Ishikawa (cell line): ENCODE measurements around the gene FGF18.

ENCODE experiments used
- CEBPB ChIP-seq: IDR thresholded peaks from 2 replicates; pipeline ENCODE4 v1.6.1; 2012
- CREB1 ChIP-seq: IDR thresholded peaks from 2 replicates; pipeline ENCODE4 v1.6.1; 2012; ENCODE audit warnings: low read depth
- EGR1 ChIP-seq: IDR thresholded peaks from 2 replicates; pipeline ENCODE4 v1.6.1; 2012
- EP300 ChIP-seq: IDR thresholded peaks from 2 replicates; pipeline ENCODE4 v1.6.1; 2012; ENCODE audit warnings: borderline replicate concordance
- FOXM1 ChIP-seq: IDR thresholded peaks from 2 replicates; pipeline ENCODE4 v1.6.1; 2012; ENCODE audit warnings: low read depth, borderline replicate concordance
- NFIC ChIP-seq: IDR thresholded peaks from 2 replicates; pipeline ENCODE4 v1.6.1; 2012
- RAD21 ChIP-seq: IDR thresholded peaks from 2 replicates; pipeline ENCODE4 v1.6.1; 2012; ENCODE audit warnings: low read depth
- TAF1 ChIP-seq: IDR thresholded peaks from 2 replicates; pipeline ENCODE4 v1.6.1; 2012; ENCODE audit warnings: low read depth, mild to moderate bottlenecking
- TCF12 ChIP-seq: IDR thresholded peaks from 2 replicates; pipeline ENCODE4 v1.6.1; 2012; ENCODE audit warnings: low read depth
- TEAD4 ChIP-seq: IDR thresholded peaks from 2 replicates; pipeline ENCODE4 v1.6.1; 2012
- YY1 ChIP-seq: IDR thresholded peaks from 2 replicates; pipeline ENCODE4 v1.6.1; 2012; ENCODE audit warnings: low read depth
- ZBTB7A ChIP-seq: IDR thresholded peaks from 2 replicates; pipeline ENCODE4 v1.6.1; 2012; ENCODE audit warnings: low read depth
- TF ChIP-seq, protein P1 (sequence below): IDR thresholded peaks from 2 replicates; pipeline ENCODE4 v1.6.1; 2012
- TF ChIP-seq, protein P2 (sequence below): IDR thresholded peaks from 2 replicates; pipeline ENCODE4 v1.6.1; 2012
- TF ChIP-seq, protein P3 (sequence below): IDR thresholded peaks from 2 replicates; pipeline ENCODE4 v1.6.1; 2012; ENCODE audit warnings: low read depth, mild to moderate bottlenecking

FGF18 gene

DNA sequence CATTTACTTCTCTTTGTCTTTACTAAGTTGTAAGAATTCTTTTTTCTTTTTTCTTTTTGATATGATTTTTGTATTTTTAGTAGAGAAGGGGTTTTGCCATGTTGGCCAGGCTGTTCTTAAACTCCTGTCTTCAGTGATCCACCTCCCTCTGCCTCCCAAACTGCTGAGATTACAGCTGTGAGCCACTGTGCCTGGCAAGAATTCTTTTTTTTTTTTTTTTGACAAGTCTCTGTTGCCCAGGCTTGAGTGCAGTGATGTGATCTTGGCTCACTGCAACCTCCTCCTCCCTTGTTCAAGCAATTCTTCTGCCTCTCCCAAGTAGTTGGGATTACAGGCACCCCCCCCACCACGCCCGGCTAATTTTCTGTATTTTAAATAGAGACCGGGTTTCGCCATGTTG is 21.8 kb upstream of the FGF18 start:
- TF ChIP-seq EP300, result no peak

DNA sequence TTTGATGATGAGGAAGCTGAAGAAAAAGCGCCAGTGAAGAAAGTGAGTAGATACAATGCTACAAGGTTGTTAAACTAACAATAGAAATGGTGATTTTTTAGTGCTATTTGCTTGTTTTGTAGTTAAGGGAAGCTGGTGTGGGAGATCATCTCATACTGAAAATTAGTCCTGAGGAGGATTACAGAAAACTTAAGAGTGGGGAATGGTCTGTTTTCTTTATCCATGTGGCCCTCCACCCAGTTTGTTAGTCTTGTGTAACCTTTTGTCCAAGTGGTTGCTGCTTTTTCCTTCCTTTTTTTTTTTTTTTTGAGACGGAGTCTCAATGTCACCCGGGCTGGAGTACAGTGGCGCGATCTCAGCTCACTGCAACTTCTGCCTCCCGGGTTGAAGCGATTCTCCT is 19.3 kb upstream of the FGF18 start:
- no peak for TF ChIP-seq EP300
- TF ChIP-seq, protein P1, sequence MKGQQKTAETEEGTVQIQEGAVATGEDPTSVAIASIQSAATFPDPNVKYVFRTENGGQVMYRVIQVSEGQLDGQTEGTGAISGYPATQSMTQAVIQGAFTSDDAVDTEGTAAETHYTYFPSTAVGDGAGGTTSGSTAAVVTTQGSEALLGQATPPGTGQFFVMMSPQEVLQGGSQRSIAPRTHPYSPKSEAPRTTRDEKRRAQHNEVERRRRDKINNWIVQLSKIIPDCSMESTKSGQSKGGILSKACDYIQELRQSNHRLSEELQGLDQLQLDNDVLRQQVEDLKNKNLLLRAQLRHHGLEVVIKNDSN, result no peak
- TF ChIP-seq NFIC, result no peak
- no peak for TF ChIP-seq CEBPB
- no peak for TF ChIP-seq TAF1
- no peak for TF ChIP-seq ZBTB7A
- TF ChIP-seq, protein P2, sequence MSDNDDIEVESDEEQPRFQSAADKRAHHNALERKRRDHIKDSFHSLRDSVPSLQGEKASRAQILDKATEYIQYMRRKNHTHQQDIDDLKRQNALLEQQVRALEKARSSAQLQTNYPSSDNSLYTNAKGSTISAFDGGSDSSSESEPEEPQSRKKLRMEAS, result no peak
- TF ChIP-seq YY1, result no peak
- TF ChIP-seq, protein P3, sequence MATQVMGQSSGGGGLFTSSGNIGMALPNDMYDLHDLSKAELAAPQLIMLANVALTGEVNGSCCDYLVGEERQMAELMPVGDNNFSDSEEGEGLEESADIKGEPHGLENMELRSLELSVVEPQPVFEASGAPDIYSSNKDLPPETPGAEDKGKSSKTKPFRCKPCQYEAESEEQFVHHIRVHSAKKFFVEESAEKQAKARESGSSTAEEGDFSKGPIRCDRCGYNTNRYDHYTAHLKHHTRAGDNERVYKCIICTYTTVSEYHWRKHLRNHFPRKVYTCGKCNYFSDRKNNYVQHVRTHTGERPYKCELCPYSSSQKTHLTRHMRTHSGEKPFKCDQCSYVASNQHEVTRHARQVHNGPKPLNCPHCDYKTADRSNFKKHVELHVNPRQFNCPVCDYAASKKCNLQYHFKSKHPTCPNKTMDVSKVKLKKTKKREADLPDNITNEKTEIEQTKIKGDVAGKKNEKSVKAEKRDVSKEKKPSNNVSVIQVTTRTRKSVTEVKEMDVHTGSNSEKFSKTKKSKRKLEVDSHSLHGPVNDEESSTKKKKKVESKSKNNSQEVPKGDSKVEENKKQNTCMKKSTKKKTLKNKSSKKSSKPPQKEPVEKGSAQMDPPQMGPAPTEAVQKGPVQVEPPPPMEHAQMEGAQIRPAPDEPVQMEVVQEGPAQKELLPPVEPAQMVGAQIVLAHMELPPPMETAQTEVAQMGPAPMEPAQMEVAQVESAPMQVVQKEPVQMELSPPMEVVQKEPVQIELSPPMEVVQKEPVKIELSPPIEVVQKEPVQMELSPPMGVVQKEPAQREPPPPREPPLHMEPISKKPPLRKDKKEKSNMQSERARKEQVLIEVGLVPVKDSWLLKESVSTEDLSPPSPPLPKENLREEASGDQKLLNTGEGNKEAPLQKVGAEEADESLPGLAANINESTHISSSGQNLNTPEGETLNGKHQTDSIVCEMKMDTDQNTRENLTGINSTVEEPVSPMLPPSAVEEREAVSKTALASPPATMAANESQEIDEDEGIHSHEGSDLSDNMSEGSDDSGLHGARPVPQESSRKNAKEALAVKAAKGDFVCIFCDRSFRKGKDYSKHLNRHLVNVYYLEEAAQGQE, result no peak
- no peak for TF ChIP-seq EGR1
- no peak for TF ChIP-seq CREB1
- no peak for TF ChIP-seq TEAD4
- no peak for TF ChIP-seq RAD21

DNA sequence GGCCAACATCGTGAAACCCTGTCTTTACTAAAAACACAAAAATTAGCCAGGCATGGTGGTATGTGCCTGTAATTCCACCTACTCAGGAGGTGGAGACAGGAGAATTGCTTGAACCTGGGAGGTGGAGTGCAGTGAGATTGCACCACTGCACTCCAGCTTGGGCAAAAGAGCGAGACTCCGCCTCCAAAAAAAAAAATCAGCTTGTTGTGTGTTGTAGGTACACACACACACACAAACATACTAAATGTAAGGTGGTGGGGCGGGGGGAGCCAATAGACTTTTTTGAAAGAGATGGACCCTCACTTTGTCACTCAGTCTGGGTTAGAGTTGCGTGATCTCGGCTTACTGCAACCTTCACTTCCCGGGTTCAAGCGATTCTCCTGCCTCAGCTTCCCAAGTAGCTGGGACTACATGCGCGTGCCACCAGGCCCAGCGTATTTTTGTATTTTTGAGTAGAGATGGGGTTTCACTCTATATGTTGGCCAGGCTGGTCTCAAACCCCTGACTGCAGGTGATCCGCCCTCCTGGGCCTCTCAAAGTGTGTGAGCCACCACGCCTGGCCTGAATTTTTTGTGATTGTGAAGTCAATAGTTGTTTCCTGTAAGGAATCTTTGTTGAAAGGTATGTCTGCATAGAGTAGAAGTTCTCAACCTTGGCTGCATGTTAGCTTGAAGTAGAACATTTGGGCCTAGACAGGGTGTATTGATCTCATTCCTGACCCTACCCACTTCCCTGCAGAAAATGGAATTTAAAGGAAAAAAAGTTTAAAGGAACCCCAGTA is 18.1 kb upstream of the FGF18 start:
- TF ChIP-seq NFIC (no peak), FOXM1 (no peak), YY1 (no peak), ZBTB7A (no peak)

DNA sequence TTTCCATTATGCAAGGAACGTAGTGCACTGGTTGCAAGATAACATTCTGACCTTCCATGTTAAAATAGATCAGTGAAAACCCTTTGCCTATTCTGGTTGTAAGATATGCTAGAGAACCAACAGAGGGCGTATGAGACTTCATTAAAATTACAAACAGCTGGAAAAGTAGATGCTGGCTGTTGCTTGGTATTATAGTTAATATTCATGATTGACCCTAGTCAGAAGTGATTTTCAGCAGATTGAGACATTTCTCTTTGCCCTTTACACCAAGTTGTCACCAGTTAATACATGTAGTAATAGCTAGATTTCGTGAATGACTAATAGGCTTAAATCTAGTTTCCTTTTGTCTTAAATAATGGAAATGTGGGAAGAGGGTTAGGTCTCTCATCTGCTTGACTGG is 13.8 kb upstream of the FGF18 start:
- TF ChIP-seq RAD21 (no peak), ZBTB7A (no peak), FOXM1 (no peak), CEBPB (no peak), CREB1 (no peak), TCF12 (no peak)
- TF ChIP-seq, protein P1, result no peak
- TF ChIP-seq, protein P3, result no peak

DNA sequence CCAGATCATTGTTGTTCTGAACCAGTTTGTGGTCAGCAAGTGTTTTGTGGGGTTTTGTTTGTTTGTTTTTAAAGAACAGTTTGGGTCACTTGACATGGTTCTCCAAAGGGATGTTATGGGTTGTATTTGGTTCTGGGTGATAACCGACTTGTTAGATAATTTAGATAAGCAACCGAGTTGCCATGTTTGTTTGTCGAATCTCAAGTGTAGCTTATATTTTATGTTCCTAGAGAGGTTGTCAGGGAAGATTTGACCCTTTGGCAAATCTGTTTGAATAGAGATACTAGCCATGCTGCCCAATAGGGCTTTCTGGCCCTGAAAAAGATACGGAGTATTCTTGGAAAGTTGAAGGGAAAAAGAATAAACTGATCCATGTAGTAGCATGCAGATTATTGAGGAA is 12.2 kb upstream of the FGF18 start:
- TF ChIP-seq TCF12 (no peak), YY1 (no peak), ZBTB7A (no peak), EGR1 (no peak), FOXM1 (no peak), CEBPB (no peak), TEAD4 (no peak), EP300 (no peak), CREB1 (no peak), TAF1 (no peak), RAD21 (no peak), NFIC (no peak)
- TF ChIP-seq, protein P3, result no peak
- TF ChIP-seq, protein P2, result no peak
- TF ChIP-seq, protein P1, result no peak
